Activated naive CD8-positive, alpha-beta T cell (primary cell): ENCODE measurements around the gene YWHAE.
"Not testable (repeated sequence)": the region's sequence is repeated elsewhere in the genome, so short reads cannot be mapped to it uniquely, and the experiment has no call there.

ENCODE experiments used
- H3K27ac Mint-ChIP-seq: one replicate; pipeline ENCODE4 v1.8.0; 2021; ENCODE audit warnings: mixed read lengths
- H3K27me3 Mint-ChIP-seq: one replicate; pipeline ENCODE4 v1.8.0; 2021; ENCODE audit warnings: mixed read lengths
- H3K36me3 Mint-ChIP-seq: one replicate; pipeline ENCODE4 v1.8.0; 2021; ENCODE audit warnings: mixed read lengths
- H3K4me1 Mint-ChIP-seq: one replicate; pipeline ENCODE4 v1.8.0; 2021; ENCODE audit warnings: low read depth, mixed read lengths
- H3K4me3 Mint-ChIP-seq: one replicate; pipeline ENCODE4 v1.8.0; 2021; ENCODE audit warnings: mild to moderate bottlenecking, mixed read lengths
- H3K9me3 Mint-ChIP-seq: one replicate; pipeline ENCODE4 v1.8.0; 2021; ENCODE audit warnings: low read depth, mixed read lengths

The YWHAE gene

GRCh38 chr17:1343554-1343953 is 56.5 kb downstream of the YWHAE start:
- Mint-ChIP-seq H3K4me1 (peaks cover 26% of the 10 kb centered on the region), H3K27ac (no peak overlapping the region), H3K27me3 (no peaks in the 10 kb centered on the region), H3K4me3 (no peak overlapping the region), H3K9me3 (no peaks in the 10 kb centered on the region), H3K36me3 (peaks cover 3% of the 10 kb centered on the region)

- Mint-ChIP-seq H3K36me3 (peaks cover 3% of the 10 kb centered on the region), H3K4me3 (no peak overlapping the region), H3K4me1 (peaks cover 7% of the 10 kb centered on the region), H3K27ac (no peak overlapping the region), H3K9me3 (no peaks in the 10 kb centered on the region), H3K27me3 (no peaks in the 10 kb centered on the region)
Measured at GRCh38 chr17:1340371-1340770, 59.7 kb downstream of the YWHAE start.

- H3K4me1 Mint-ChIP-seq, result peaks cover 11% of the 10 kb centered on the region
- H3K27ac Mint-ChIP-seq, result no peak overlapping the region
- H3K4me3 Mint-ChIP-seq, result no peak overlapping the region
- no peaks in the 10 kb centered on the region for H3K36me3 Mint-ChIP-seq
- no peaks in the 10 kb centered on the region for H3K9me3 Mint-ChIP-seq
- no peaks in the 10 kb centered on the region for H3K27me3 Mint-ChIP-seq
Measured at GRCh38 chr17:1331708-1332107, 68.3 kb downstream of the YWHAE start.

GRCh38 chr17:1329745-1330343 is 70.2 kb downstream of the YWHAE start:
- H3K4me3 Mint-ChIP-seq, result no peak overlapping the region
- H3K27ac Mint-ChIP-seq, result no peak overlapping the region
- no peaks in the 10 kb centered on the region for H3K27me3 Mint-ChIP-seq
- no peaks in the 10 kb centered on the region for H3K9me3 Mint-ChIP-seq
- H3K36me3 Mint-ChIP-seq, result no peaks in the 10 kb centered on the region
- peaks cover 11% of the 10 kb centered on the region for H3K4me1 Mint-ChIP-seq

- H3K9me3 Mint-ChIP-seq, result no peaks in the 10 kb centered on the region
- H3K27me3 Mint-ChIP-seq, result no peaks in the 10 kb centered on the region
- no peaks in the 10 kb centered on the region for H3K36me3 Mint-ChIP-seq
- no peak overlapping the region for H3K4me3 Mint-ChIP-seq
- H3K27ac Mint-ChIP-seq, result no peak overlapping the region
- peaks cover 11% of the 10 kb centered on the region for H3K4me1 Mint-ChIP-seq
Measured at GRCh38 chr17:1328437-1328836, 71.6 kb downstream of the YWHAE start.

- H3K4me1 Mint-ChIP-seq, result no peaks in the 10 kb centered on the region
- no peaks in the 10 kb centered on the region for H3K36me3 Mint-ChIP-seq
- H3K9me3 Mint-ChIP-seq, result no peaks in the 10 kb centered on the region
- H3K27me3 Mint-ChIP-seq, result no peaks in the 10 kb centered on the region
- H3K4me3 Mint-ChIP-seq, result no peak overlapping the region
- no peak overlapping the region for H3K27ac Mint-ChIP-seq
Measured at GRCh38 chr17:1325766-1326165, 74.3 kb downstream of the YWHAE start.

GRCh38 chr17:1324201-1324771 is 75.7 kb downstream of the YWHAE start:
- H3K27ac Mint-ChIP-seq, result no peak overlapping the region
- H3K4me3 Mint-ChIP-seq, result no peak overlapping the region
- peaks cover 3% of the 10 kb centered on the region for H3K27me3 Mint-ChIP-seq
- H3K4me1 Mint-ChIP-seq, result no peaks in the 10 kb centered on the region
- H3K9me3 Mint-ChIP-seq, result no peaks in the 10 kb centered on the region
- no peaks in the 10 kb centered on the region for H3K36me3 Mint-ChIP-seq

GRCh38 chr17:1323336-1323735 is 76.7 kb downstream of the YWHAE start:
- Mint-ChIP-seq H3K27me3 (peaks cover 3% of the 10 kb centered on the region), H3K4me3 (no peak overlapping the region), H3K27ac (no peak overlapping the region), H3K9me3 (no peaks in the 10 kb centered on the region), H3K4me1 (no peaks in the 10 kb centered on the region), H3K36me3 (no peaks in the 10 kb centered on the region)

GRCh38 chr17:1322480-1322879 is 77.5 kb downstream of the YWHAE start:
- H3K4me3 Mint-ChIP-seq, result no peak overlapping the region
- H3K27me3 Mint-ChIP-seq, result peaks cover 3% of the 10 kb centered on the region
- H3K4me1 Mint-ChIP-seq, result no peaks in the 10 kb centered on the region
- H3K9me3 Mint-ChIP-seq, result no peaks in the 10 kb centered on the region
- H3K36me3 Mint-ChIP-seq, result no peaks in the 10 kb centered on the region
- H3K27ac Mint-ChIP-seq, result no peak overlapping the region

- no peaks in the 10 kb centered on the region for H3K9me3 Mint-ChIP-seq
- no peak overlapping the region for H3K27ac Mint-ChIP-seq
- H3K27me3 Mint-ChIP-seq, result peaks cover 3% of the 10 kb centered on the region
- no peaks in the 10 kb centered on the region for H3K4me1 Mint-ChIP-seq
- no peak overlapping the region for H3K4me3 Mint-ChIP-seq
- H3K36me3 Mint-ChIP-seq, result no peaks in the 10 kb centered on the region
Measured at GRCh38 chr17:1322014-1322428, 78.0 kb downstream of the YWHAE start.

GRCh38 chr17:1315891-1316403 is 84.1 kb downstream of the YWHAE start:
- Mint-ChIP-seq H3K4me3 (no peak overlapping the region), H3K9me3 (no peaks in the 10 kb centered on the region), H3K27ac (no peak overlapping the region), H3K36me3 (no peaks in the 10 kb centered on the region), H3K4me1 (no peaks in the 10 kb centered on the region), H3K27me3 (peaks cover 15% of the 10 kb centered on the region)

- no peaks in the 10 kb centered on the region for H3K36me3 Mint-ChIP-seq
- H3K27me3 Mint-ChIP-seq, result peaks cover 15% of the 10 kb centered on the region
- H3K27ac Mint-ChIP-seq, result no peak overlapping the region
- no peaks in the 10 kb centered on the region for H3K9me3 Mint-ChIP-seq
- H3K4me1 Mint-ChIP-seq, result no peaks in the 10 kb centered on the region
- no peak overlapping the region for H3K4me3 Mint-ChIP-seq
Measured at GRCh38 chr17:1315409-1315808, 84.6 kb downstream of the YWHAE start.

GRCh38 chr17:1313270-1314005 is 86.6 kb downstream of the YWHAE start:
- H3K27ac Mint-ChIP-seq, result no peak overlapping the region

GRCh38 chr17:1312261-1312870 is 87.7 kb downstream of the YWHAE start:
- Mint-ChIP-seq H3K9me3 (no peaks in the 10 kb centered on the region), H3K36me3 (no peaks in the 10 kb centered on the region), H3K27me3 (peaks cover 14% of the 10 kb centered on the region), H3K4me1 (no peaks in the 10 kb centered on the region), H3K27ac (no peak overlapping the region), H3K4me3 (no peak overlapping the region)

More at GRCh38 chr17:1313270-1314005, 86.6 kb downstream of the YWHAE start:
- Mint-ChIP-seq H3K36me3 (no peaks in the 10 kb centered on the region), H3K9me3 (no peaks in the 10 kb centered on the region), H3K4me1 (no peaks in the 10 kb centered on the region), H3K27me3 (peaks cover 12% of the 10 kb centered on the region), H3K4me3 (no peak overlapping the region)

GRCh38 chr17:1307829-1308228 is 92.2 kb downstream of the YWHAE start:
- H3K36me3 Mint-ChIP-seq, H3K4me3 Mint-ChIP-seq, H3K27me3 Mint-ChIP-seq, H3K27ac Mint-ChIP-seq, H3K9me3 Mint-ChIP-seq, H3K4me1 Mint-ChIP-seq: not testable (repeated sequence)
